ENCODE measurements around the gene ECT2L.

GRCh38 chr6:138821519-138821918, 25.6 kb downstream of the ECT2L start:
- TF ChIP-seq, protein P1, sequence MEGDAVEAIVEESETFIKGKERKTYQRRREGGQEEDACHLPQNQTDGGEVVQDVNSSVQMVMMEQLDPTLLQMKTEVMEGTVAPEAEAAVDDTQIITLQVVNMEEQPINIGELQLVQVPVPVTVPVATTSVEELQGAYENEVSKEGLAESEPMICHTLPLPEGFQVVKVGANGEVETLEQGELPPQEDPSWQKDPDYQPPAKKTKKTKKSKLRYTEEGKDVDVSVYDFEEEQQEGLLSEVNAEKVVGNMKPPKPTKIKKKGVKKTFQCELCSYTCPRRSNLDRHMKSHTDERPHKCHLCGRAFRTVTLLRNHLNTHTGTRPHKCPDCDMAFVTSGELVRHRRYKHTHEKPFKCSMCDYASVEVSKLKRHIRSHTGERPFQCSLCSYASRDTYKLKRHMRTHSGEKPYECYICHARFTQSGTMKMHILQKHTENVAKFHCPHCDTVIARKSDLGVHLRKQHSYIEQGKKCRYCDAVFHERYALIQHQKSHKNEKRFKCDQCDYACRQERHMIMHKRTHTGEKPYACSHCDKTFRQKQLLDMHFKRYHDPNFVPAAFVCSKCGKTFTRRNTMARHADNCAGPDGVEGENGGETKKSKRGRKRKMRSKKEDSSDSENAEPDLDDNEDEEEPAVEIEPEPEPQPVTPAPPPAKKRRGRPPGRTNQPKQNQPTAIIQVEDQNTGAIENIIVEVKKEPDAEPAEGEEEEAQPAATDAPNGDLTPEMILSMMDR (IDR thresholded peaks at IDR 0.05; ENCODE audit: insufficient read depth, low read length): no peak
- TF ChIP-seq POLR2AphosphoS5 (IDR thresholded peaks at IDR 0.05; ENCODE audit: low read depth): no peak
- TF ChIP-seq, protein P2, sequence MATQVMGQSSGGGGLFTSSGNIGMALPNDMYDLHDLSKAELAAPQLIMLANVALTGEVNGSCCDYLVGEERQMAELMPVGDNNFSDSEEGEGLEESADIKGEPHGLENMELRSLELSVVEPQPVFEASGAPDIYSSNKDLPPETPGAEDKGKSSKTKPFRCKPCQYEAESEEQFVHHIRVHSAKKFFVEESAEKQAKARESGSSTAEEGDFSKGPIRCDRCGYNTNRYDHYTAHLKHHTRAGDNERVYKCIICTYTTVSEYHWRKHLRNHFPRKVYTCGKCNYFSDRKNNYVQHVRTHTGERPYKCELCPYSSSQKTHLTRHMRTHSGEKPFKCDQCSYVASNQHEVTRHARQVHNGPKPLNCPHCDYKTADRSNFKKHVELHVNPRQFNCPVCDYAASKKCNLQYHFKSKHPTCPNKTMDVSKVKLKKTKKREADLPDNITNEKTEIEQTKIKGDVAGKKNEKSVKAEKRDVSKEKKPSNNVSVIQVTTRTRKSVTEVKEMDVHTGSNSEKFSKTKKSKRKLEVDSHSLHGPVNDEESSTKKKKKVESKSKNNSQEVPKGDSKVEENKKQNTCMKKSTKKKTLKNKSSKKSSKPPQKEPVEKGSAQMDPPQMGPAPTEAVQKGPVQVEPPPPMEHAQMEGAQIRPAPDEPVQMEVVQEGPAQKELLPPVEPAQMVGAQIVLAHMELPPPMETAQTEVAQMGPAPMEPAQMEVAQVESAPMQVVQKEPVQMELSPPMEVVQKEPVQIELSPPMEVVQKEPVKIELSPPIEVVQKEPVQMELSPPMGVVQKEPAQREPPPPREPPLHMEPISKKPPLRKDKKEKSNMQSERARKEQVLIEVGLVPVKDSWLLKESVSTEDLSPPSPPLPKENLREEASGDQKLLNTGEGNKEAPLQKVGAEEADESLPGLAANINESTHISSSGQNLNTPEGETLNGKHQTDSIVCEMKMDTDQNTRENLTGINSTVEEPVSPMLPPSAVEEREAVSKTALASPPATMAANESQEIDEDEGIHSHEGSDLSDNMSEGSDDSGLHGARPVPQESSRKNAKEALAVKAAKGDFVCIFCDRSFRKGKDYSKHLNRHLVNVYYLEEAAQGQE (IDR thresholded peaks at IDR 0.05; ENCODE audit: insufficient replicate concordance, low read depth): no peak
- no peak for TF ChIP-seq GABPA (IDR thresholded peaks at IDR 0.05; ENCODE audit: low read depth)

All from HL-60 (cell line).